IMR-90 (cell line): Measurements from ENCODE around the gene TPH1. TPM values are rescaled to one million over a fixed set of nuclear protein-coding genes. Genes with fewer than 3 reads are reported as not detected.
"Not testable (repeated sequence)": the region's sequence is repeated elsewhere in the genome, so short reads cannot be mapped to it uniquely, and the experiment has no call there.

Experiments used
- ATAC-seq: fragments of 200-7000 bp; cut with Tn5 transposase; 2 replicates; pipeline ENCODE4 v1.9.1; 2020; ENCODE audit warnings: low read depth, mild to moderate bottlenecking, moderate library complexity
- BruUV-seq: library from RNA; stranded (reverse); fragments of 400-500 nt; replicated peaks from 2 replicates; lab custom pipeline; 2021; lab: Mats Ljungman, UMichigan
- CTCF ChIA-PET: fragments of 300-600 bp; formaldehyde crosslinking; extraction: SDS; loops from one replicate; lab custom pipeline; 2021; ENCODE audit warnings: antibody characterized with exemption; lab: Yijun Ruan, JAX
- POLR2A ChIA-PET: fragments of 300-600 bp; sonication (Branson Sonifier 250); formaldehyde crosslinking; loops from one replicate; lab custom pipeline; 2022; ENCODE audit warnings: antibody characterized with exemption; ENCODE audit not compliant: unreplicated experiment; lab: Charles Lee
- DNase-seq: peaks from one replicate; pipeline ENCODE4 v3.0.0; 2013
- H2AFZ ChIP-seq: replicated peaks from 2 replicates; pipeline ENCODE3; 2013; ENCODE audit warnings: low read length, mild to moderate bottlenecking; ENCODE audit not compliant: poor library complexity
- H2AK5ac ChIP-seq: 2 replicates; pipeline ENCODE4 v1.6.1; 2013; ENCODE audit warnings: low read depth, low read length, inconsistent platforms
- H2AK9ac ChIP-seq: replicated peaks from 2 replicates; pipeline ENCODE3; 2013; ENCODE audit warnings: mild to moderate bottlenecking, low read depth, low read length, moderate library complexity; ENCODE audit not compliant: poor library complexity
- H2BK120ac ChIP-seq: 2 replicates; pipeline ENCODE4 v1.6.1; 2013; ENCODE audit warnings: low read depth, low read length, inconsistent platforms
- H2BK15ac ChIP-seq: 3 replicates; pipeline ENCODE4 v1.6.1; 2013; ENCODE audit warnings: low read depth, low read length, inconsistent platforms
- H2BK20ac ChIP-seq: 2 replicates; pipeline ENCODE4 v1.6.1; 2013; ENCODE audit warnings: low read depth, mild to moderate bottlenecking, inconsistent platforms, low read length, moderate library complexity
- H2BK5ac ChIP-seq: 2 replicates; pipeline ENCODE4 v1.6.1; 2013; ENCODE audit warnings: mild to moderate bottlenecking, low read depth, low read length, inconsistent platforms; ENCODE audit not compliant: poor library complexity, severe bottlenecking
- H3K14ac ChIP-seq: replicated peaks from 2 replicates; pipeline ENCODE4 v1.6.1; 2013; ENCODE audit warnings: low read depth, low read length, inconsistent platforms
- H3K18ac ChIP-seq: 2 replicates; pipeline ENCODE4 v1.6.1; 2013; ENCODE audit warnings: low read depth, low read length, control low read depth
- H3K23ac ChIP-seq: 2 replicates; pipeline ENCODE4 v1.6.1; 2013; ENCODE audit warnings: low read depth, low read length, inconsistent platforms
- H3K27ac ChIP-seq: 2 replicates; pipeline ENCODE4 v1.5.1; 2013; ENCODE audit warnings: mild to moderate bottlenecking, control low read depth, low read length; ENCODE audit not compliant: insufficient read depth
- H3K27me3 ChIP-seq: 2 replicates; pipeline ENCODE4 v1.6.1; 2013; ENCODE audit warnings: low read length; ENCODE audit not compliant: control insufficient read depth, insufficient read depth
- H3K36me3 ChIP-seq: 2 replicates; pipeline ENCODE4 v1.6.1; 2013; ENCODE audit warnings: low read length, mixed read lengths; ENCODE audit not compliant: control insufficient read depth, insufficient read depth
- H3K4ac ChIP-seq: 2 replicates; pipeline ENCODE4 v1.6.1; 2013; ENCODE audit warnings: low read depth, low read length, inconsistent platforms
- H3K4me1 ChIP-seq: 2 replicates; pipeline ENCODE4 v1.6.1; 2013; ENCODE audit warnings: low read length, mixed read lengths; ENCODE audit not compliant: control insufficient read depth, insufficient read depth
- H3K4me2 ChIP-seq: 2 replicates; pipeline ENCODE4 v1.6.1; 2013; ENCODE audit warnings: low read depth, mild to moderate bottlenecking, control low read depth, low read length, moderate library complexity
- H3K4me3 ChIP-seq: 2 replicates; pipeline ENCODE4 v1.5.1; 2013; ENCODE audit warnings: low read depth, mild to moderate bottlenecking, control low read depth, low read length, moderate library complexity; ENCODE audit not compliant: insufficient read depth
- H3K56ac ChIP-seq: 2 replicates; pipeline ENCODE4 v1.6.1; 2013; ENCODE audit warnings: low read length, inconsistent platforms; ENCODE audit not compliant: insufficient read depth; ENCODE audit errors: extremely low read depth
- H3K79me1 ChIP-seq, 2 experiments: 2 replicates each; pipeline ENCODE4 v1.6.1; 2013; ENCODE audit warnings: low read length in 2 of 2, inconsistent platforms in 1 of 2, low read depth in 1 of 2
- H3K9ac ChIP-seq: 2 replicates; pipeline ENCODE4 v1.6.1; 2013; ENCODE audit warnings: low read depth, low read length, control low read depth
- H3K9me1 ChIP-seq: 2 replicates; pipeline ENCODE4 v1.6.1; 2013; ENCODE audit warnings: low read length, inconsistent platforms; ENCODE audit not compliant: insufficient read depth
- H3K9me3 ChIP-seq: 2 replicates; pipeline ENCODE4 v1.6.1; 2013; ENCODE audit warnings: low read length; ENCODE audit not compliant: control insufficient read depth, insufficient read depth
- H4K20me1 ChIP-seq: 2 replicates; pipeline ENCODE4 v1.6.1; 2013; ENCODE audit warnings: low read length, inconsistent platforms; ENCODE audit not compliant: insufficient read depth
- H4K5ac ChIP-seq: 2 replicates; pipeline ENCODE4 v1.6.1; 2013; ENCODE audit warnings: mild to moderate bottlenecking, low read depth, low read length, control low read depth
- H4K8ac ChIP-seq, 2 experiments: 2 replicates each; pipeline ENCODE4 v1.6.1; 2013; ENCODE audit warnings: low read depth in 2 of 2, low read length in 2 of 2, control low read depth in 1 of 2, inconsistent platforms in 1 of 2
- H4K91ac ChIP-seq: 2 replicates; pipeline ENCODE4 v1.6.1; 2013; ENCODE audit warnings: low read depth, low read length, inconsistent platforms; ENCODE audit not compliant: insufficient read depth
- WGBS, 2 experiments: methylation state at CpG; one replicate each; pipeline versions ENCODE4 v1.1.5 to v1.1.7; 2013; ENCODE audit warnings: missing lambda C conversion rate in 2 of 2; ENCODE audit not compliant: insufficient read length in 1 of 2; ENCODE audit errors: extremely low coverage in 2 of 2; 5-methylcytosine and 5-hydroxymethylcytosine counted together
- dilution Hi-C: fragments of 300-500 bp; cut with HindIII; formaldehyde crosslinking; loops from one replicate; pipeline ENCODE4 v1.14.3; 2018; ENCODE audit warnings: low sequenced_read_pairs; ENCODE audit not compliant: unreplicated experiment
- in situ Hi-C: fragments of 300-500 bp; cut with MboI; formaldehyde crosslinking; loops from 3 replicates; pipeline ENCODE4 v1.14.3; 2019; ENCODE audit warnings: low sequenced_read_pairs, inconsistent platforms, mixed read lengths
- intact Hi-C: fragments of 100-400 bp; cut with micrococcal nuclease; formaldehyde crosslinking; loops from 2 replicates; pipeline ENCODE4 v1.10.0; 2022
- polyA plus RNA-seq, 3 experiments: library from polyadenylated mRNA; depleted of rRNA; stranded (reverse); fragments of >200 nt; gene quantifications; 2 replicates each; pipeline ENCODE4 v1.2.3, GENCODE V29; 2012; ENCODE audit warnings: low replicate concordance in 1 of 3
- total RNA-seq: library from RNA; depleted of rRNA; stranded (reverse); fragments of >200 nt; gene quantifications from 2 replicates; pipeline ENCODE4 v1.2.3, GENCODE V29; 2012; rRNA removed

The TPH1 gene
- total and polyA plus RNA-seq, 2 of the 4 experiments (the other 2 are of a cell fraction), result under 0.01 to 0.07 TPM

- H4K8ac ChIP-seq, H3K4me2 ChIP-seq, intact Hi-C loops, H4K20me1 ChIP-seq, H3K4me1 ChIP-seq, H3K79me1 ChIP-seq, DNase-seq, H3K27ac ChIP-seq, H2BK120ac ChIP-seq, H2AK5ac ChIP-seq, CTCF ChIA-PET, H2BK20ac ChIP-seq, H3K27me3 ChIP-seq, H3K4me3 ChIP-seq, in situ Hi-C loops, H2AFZ ChIP-seq, dilution Hi-C loops, H2AK9ac ChIP-seq, H3K14ac ChIP-seq, POLR2A ChIA-PET, H3K18ac ChIP-seq, H2BK15ac ChIP-seq, ATAC-seq, H3K9me1 ChIP-seq, H3K56ac ChIP-seq, H3K9me3 ChIP-seq, H4K5ac ChIP-seq, H3K23ac ChIP-seq, H3K9ac ChIP-seq, H3K4ac ChIP-seq, BruUV-seq, H2BK5ac ChIP-seq, H4K91ac ChIP-seq: not testable (repeated sequence)
- H3K36me3 ChIP-seq, result peaks cover 10% of the 10 kb centered on the region
- WGBS, 2 experiments, result 80% methylated on average over 1 of the region's 4 CpGs; no CpG with 5 or more reads in 1 of the 2 experiments
Observed at GRCh38 chr11:18000128-18000527, 45.9 kb downstream of the TPH1 start.

Other genes starting within 250 kb of the TPH1 start
- 18.1 and 19.4 TPM in 2 replicates for gene SERGEF, start 33.2 kb downstream of the TPH1 start, total RNA-seq
- 12.2 and 12.9 TPM in 2 replicates for gene SERGEF, start 33.2 kb downstream of the TPH1 start, polyA plus RNA-seq (2012; rRNA removed)
- 12.5 and 21.1 TPM in 2 replicates for gene SAAL1, start 59.8 kb upstream of the TPH1 start, total RNA-seq
- 12.5 and 12.8 TPM in 2 replicates for gene SAAL1, start 59.8 kb upstream of the TPH1 start, polyA plus RNA-seq (2012; rRNA removed)
- gene MRGPRX3, start 86.3 kb upstream of the TPH1 start, total RNA-seq, result not detected in 2 replicates
- not detected in 2 replicates for gene MRGPRX3, start 86.3 kb upstream of the TPH1 start, polyA plus RNA-seq (2012; rRNA removed)
- under 0.01 TPM in 1 of 2 replicates, not detected in the other for gene MRGPRX4, start 126.6 kb upstream of the TPH1 start, total RNA-seq
- gene MRGPRX4, start 126.6 kb upstream of the TPH1 start, polyA plus RNA-seq (2012; rRNA removed), result 0.05 TPM in 1 of 2 replicates, not detected in the other
- gene SAA4, start 190.5 kb upstream of the TPH1 start, total RNA-seq, result not detected in 2 replicates
- gene SAA4, start 190.5 kb upstream of the TPH1 start, polyA plus RNA-seq (2012; rRNA removed), result not detected in 2 replicates
- gene SAA2, start 202.4 kb upstream of the TPH1 start, total RNA-seq, result not detected in 2 replicates
- gene SAA2, start 202.4 kb upstream of the TPH1 start, polyA plus RNA-seq (2012; rRNA removed), result not detected in 2 replicates
- gene SAA1, start 220.0 kb upstream of the TPH1 start, total RNA-seq, result not detected in 2 replicates
- gene SAA1, start 220.0 kb upstream of the TPH1 start, polyA plus RNA-seq (2012; rRNA removed), result not detected in 2 replicates